Stimulated activated memory B cell treated with anti-CD40 and anti-IgM and Interleukin-4, amounts not matched to agents 10 μg/mL and 1 μg/mL and 100 μg/mL, for 72 hours (primary cell): ENCODE results near the gene IGFBP1.

Source experiments
- ATAC-seq: fragments of 150-1000 bp; cut with Tn5 transposase; 2 replicates; pipeline ENCODE4 v1.10.0; 2021
- H3K27ac Mint-ChIP-seq: one replicate; pipeline ENCODE4 v1.8.0; 2022; ENCODE audit warnings: mild to moderate bottlenecking, mixed read lengths
- H3K27me3 Mint-ChIP-seq: one replicate; pipeline ENCODE4 v1.8.0; 2022; ENCODE audit warnings: mixed read lengths
- H3K36me3 Mint-ChIP-seq: one replicate; pipeline ENCODE4 v1.8.0; 2022; ENCODE audit warnings: mixed read lengths
- H3K4me1 Mint-ChIP-seq: one replicate; pipeline ENCODE4 v1.8.0; 2022; ENCODE audit warnings: mixed read lengths
- H3K4me3 Mint-ChIP-seq: one replicate; pipeline ENCODE4 v1.8.0; 2022; ENCODE audit warnings: mild to moderate bottlenecking, moderate library complexity, mixed read lengths
- H3K9me3 Mint-ChIP-seq: one replicate; pipeline ENCODE4 v1.8.0; 2022; ENCODE audit warnings: mixed read lengths

Gene IGFBP1

DNA sequence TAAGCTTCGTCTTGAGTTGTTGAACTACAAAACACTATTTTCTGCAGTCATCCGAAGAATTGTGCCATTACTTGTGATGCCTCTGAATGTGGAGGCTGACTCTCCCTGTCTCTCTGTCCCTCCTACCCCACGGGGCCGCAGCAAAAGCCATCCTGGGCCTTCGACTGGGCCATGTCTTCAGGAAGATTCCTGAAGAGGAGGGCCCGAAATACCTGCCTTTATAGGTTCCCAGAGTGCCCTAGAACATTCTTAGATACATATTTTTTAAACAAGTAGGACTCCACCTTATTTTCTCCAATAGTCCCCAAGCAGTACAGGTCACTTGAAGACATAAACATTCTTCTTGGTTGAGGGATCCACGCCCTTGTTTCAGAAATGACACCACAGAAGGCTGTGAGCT is 24.7 kb downstream of the IGFBP1 start:
- Mint-ChIP-seq H3K36me3 (no peaks in the 10 kb centered on the region), H3K9me3 (peaks cover 7% of the 10 kb centered on the region), H3K4me3 (no peak overlapping the region), H3K27me3 (peaks cover 50% of the 10 kb centered on the region), H3K4me1 (peaks cover 5% of the 10 kb centered on the region), H3K27ac (no peak overlapping the region)
- ATAC-seq, result no peak

DNA sequence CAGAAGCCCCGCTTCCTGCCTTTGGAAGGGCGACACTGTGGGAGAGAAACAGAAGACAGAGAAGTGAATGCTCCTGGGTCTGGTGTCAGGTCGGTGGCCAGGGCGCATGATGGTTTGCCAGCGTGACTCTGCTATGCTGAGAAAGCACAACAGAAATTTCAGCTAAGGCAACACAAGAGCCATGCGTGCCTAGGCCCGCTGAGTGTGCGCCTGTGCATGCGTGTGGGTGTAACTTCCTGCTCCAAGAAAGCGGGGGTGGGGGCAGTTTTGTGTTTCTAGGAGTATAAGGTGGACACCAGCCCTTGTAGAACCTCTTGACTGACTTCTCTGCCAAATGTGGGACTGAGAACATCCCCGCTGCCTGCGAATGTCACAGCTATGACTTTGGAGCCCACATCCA is 26.6 kb downstream of the IGFBP1 start:
- Mint-ChIP-seq H3K36me3 (no peaks in the 10 kb centered on the region), H3K4me1 (peaks cover 6% of the 10 kb centered on the region), H3K9me3 (no peaks in the 10 kb centered on the region), H3K27ac (no peak overlapping the region), H3K4me3 (no peak overlapping the region), H3K27me3 (peaks cover 59% of the 10 kb centered on the region)
- no peak for ATAC-seq

DNA sequence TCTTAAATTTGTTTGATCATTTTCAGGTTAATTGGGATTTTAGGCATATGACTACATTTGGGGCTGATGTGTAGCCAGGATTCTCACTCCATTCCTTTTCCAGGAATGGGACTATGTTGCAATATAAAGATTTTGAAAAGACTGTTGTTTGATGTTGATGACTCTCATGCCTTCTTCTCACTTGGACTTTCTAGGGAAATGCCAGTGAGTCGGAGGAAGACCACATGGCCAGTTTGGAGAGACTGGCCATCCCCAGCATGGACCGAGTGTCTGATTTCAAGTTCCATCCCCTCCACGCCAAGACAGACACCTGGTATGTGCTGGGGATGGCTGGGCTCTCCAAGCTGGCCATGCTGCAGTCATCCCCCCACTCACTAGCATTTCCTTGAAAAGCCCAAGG is 27.3 kb downstream of the IGFBP1 start:
- Mint-ChIP-seq H3K9me3 (no peaks in the 10 kb centered on the region), H3K4me3 (no peak overlapping the region), H3K27me3 (peaks cover 66% of the 10 kb centered on the region), H3K36me3 (no peaks in the 10 kb centered on the region), H3K27ac (no peak overlapping the region), H3K4me1 (peaks cover 12% of the 10 kb centered on the region)
- no peak for ATAC-seq

DNA sequence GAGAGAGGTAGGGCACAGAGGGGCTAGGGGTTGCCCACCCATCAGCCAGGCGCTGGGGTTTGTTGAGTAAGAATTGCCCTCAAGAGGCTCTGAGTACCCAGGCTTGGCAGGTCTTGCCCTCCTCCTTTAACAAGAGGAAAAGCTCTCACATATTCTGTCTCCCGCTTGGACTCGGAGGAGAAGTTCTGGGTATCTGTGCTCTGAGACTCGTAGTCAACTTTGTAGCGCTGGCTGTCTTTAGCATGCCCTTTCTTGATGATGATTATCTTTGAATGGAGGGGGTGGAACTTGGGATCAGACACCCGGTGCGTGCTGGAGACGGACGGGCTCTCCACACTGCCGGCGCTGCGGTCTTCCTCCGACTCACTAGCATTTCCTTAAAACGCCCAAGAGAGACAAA is 28.8 kb downstream of the IGFBP1 start:
- Mint-ChIP-seq H3K27me3 (peaks cover 75% of the 10 kb centered on the region), H3K4me1 (peaks cover 13% of the 10 kb centered on the region), H3K4me3 (no peak overlapping the region), H3K27ac (no peak overlapping the region), H3K36me3 (no peaks in the 10 kb centered on the region), H3K9me3 (no peaks in the 10 kb centered on the region)
- ATAC-seq, result no peak

DNA sequence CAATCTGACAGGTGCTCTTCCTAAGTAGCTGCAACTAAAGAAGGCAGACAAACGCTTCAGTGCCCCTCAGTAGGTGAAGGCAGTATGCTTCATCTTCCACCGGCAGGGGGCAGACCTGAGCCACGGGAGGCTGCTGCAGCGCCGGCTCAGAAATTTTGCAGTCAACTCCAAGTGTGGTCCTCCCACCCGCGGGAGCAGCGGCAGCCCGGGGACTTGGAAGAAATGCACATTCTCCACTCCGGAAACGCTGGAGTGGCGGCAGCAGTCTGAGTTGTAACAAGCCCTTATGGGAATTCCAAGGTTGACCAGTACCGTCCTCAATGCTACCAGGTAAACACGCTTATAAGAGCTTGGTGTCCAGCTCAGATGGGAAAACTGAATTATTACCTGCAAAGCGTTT is 29.4 kb downstream of the IGFBP1 start:
- no peak for ATAC-seq
- Mint-ChIP-seq H3K27me3 (peaks cover 80% of the 10 kb centered on the region), H3K27ac (no peak overlapping the region), H3K4me3 (no peak overlapping the region), H3K4me1 (peaks cover 19% of the 10 kb centered on the region), H3K9me3 (no peaks in the 10 kb centered on the region), H3K36me3 (no peaks in the 10 kb centered on the region)

DNA sequence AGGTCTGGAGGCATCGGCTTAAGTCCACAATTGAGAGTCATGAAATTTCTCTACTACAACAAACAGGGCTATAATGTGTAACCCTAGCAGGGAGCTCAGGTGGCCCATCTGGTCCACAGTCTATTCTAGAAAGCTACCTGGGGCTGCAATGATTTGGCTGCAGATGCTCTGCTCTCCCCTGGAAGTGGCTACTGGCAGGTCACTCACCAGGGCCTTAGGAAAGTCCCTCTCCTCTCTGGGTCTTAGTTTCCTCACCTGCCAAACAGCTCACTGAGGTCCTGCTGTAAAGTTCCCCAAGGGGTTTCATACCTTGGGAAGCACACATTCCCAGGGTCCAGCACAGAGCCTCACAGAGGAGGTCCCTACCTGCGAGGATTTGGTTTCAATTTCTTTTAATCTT is 30.3 kb downstream of the IGFBP1 start:
- Mint-ChIP-seq H3K4me1 (peaks cover 28% of the 10 kb centered on the region), H3K27me3 (peaks cover 80% of the 10 kb centered on the region), H3K36me3 (no peaks in the 10 kb centered on the region), H3K9me3 (no peaks in the 10 kb centered on the region), H3K4me3 (no peak overlapping the region), H3K27ac (no peak overlapping the region)
- ATAC-seq, result no peak

DNA sequence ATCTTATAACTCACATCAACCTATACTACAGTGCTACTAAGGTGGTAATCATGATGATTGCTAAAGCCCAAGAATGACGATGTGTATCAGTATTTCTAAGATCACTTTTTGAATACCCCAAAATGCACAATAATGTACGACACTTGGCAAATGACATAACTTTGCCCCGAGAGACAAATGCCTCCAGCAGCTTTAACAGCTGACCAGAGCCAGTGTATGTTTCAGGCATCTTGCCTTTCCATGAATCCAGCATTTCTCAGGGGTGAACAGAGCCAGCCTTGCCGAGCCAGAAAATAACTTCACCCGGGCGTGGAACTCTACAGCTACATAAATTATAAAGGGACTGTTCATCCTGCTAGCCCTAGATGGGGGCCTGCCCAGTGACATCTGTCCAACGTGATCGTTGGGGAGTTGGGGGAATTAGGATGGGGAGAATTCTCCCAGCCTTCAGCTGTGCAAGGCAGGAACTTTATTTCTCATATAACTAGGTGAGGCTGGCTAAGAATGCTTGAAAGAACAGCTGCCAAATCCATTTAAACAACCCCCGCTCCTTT is 31.0 kb downstream of the IGFBP1 start:
- H3K27ac Mint-ChIP-seq, result no peak overlapping the region
- peaks cover 84% of the 10 kb centered on the region for H3K27me3 Mint-ChIP-seq
- peaks cover 28% of the 10 kb centered on the region for H3K4me1 Mint-ChIP-seq
- ATAC-seq, result no peak
- H3K4me3 Mint-ChIP-seq, result no peak overlapping the region
- H3K9me3 Mint-ChIP-seq, result no peaks in the 10 kb centered on the region
- no peaks in the 10 kb centered on the region for H3K36me3 Mint-ChIP-seq

DNA sequence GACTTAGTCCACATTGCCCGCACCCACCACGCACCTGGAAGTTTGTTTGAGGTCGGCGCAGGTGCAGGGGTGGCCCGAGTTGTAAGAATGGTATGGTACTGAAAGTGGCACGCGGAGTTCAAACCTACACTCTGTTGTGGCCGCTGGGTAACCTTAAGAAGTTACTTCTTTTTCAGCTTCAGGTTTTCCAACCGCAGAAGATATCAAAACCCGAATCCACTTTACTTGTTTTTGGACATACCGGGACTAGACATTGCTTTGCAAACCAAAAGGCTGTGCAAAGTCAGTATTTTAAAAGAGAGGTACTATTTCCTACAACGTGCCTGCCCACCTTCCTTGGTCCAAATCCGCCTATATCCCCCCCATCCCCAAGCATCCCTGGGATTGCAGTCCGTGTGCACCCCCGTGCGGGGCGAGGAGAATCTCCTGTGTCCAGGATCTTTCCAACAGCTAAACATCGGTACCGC is 31.7 kb downstream of the IGFBP1 start:
- peaks cover 28% of the 10 kb centered on the region for H3K4me1 Mint-ChIP-seq
- no peaks in the 10 kb centered on the region for H3K36me3 Mint-ChIP-seq
- peaks cover 82% of the 10 kb centered on the region for H3K27me3 Mint-ChIP-seq
- H3K27ac Mint-ChIP-seq, result no peak overlapping the region
- H3K9me3 Mint-ChIP-seq, result no peaks in the 10 kb centered on the region
- H3K4me3 Mint-ChIP-seq, result peak overlapping the region; percentile 41
- no peak for ATAC-seq

DNA sequence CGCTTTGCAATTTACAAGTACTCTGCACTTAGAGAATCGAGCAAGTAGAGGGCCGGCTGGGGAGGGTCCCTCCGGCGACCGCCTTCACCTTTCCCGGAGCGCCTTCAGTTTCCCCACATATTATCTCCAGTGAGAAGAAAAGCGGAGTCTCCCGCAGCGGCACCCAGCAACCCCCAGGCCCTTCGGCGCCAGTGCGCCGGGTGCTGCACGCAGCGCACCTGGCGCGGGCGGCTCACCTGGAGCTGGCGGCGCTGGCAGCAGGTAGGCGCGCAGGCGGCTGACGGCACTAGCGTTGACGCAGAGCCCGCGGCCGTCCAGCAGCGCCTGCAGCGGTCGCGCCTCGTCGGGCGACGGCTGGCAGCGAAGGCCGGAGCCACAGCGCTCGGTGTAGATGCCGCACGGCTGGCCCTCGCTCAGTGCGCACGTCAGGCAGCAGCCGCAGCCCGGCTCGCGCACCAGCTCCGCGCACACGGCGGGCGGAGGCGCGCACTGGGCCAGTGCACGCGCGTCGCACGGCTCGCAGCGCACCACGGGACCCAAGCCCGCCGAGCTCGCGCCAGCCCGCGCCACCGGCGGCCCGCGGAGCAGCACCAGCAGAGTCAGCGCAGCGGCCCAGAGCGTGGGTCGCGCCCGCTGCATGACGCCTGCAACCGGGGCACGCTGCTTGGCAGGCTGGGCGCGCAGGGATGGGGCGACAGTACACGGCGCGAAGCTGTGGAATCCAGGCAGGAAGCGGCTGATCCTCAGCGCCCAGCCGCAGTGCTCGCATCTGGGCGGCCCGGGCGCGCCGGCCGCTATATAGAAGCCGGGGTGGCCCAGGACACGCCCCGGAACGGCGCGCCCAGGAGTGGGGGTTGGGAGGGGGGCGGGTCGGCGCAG is 32.5 kb downstream of the IGFBP1 start, which contains the start of gene IGFBP3:
IGFBP3 (minus strand) TSS at position 771 of the 879 bp plus-strand sequence; CDS start at position 639, 132 bp downstream.
- no peak within 1 kb of the TSS for H3K27ac Mint-ChIP-seq
- H3K4me1 Mint-ChIP-seq, result peaks cover 28% of the 10 kb centered on the region
- no peaks in the 10 kb centered on the region for H3K9me3 Mint-ChIP-seq
- H3K4me3 Mint-ChIP-seq, result peak within 1 kb of the TSS; percentile 41
- ATAC-seq, result no peak
- peaks cover 75% of the 10 kb centered on the region for H3K27me3 Mint-ChIP-seq
- H3K36me3 Mint-ChIP-seq, result no peaks in the 10 kb centered on the region

DNA sequence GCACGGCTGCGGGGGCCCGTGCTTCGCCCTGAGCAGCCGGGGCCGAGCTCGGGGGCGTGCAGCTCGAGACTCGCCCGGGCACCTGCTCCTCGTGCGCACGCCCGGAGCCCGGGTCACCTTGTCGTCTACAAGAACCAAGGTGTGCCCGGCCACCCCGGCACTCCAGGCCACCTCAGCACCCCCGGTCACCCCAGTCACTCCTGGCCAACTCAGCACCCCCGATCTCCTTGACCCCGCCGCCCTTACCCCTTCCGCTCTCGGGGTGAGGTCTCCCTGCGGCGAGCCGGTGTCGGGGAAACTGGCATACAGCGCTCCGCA is 33.1 kb downstream of the IGFBP1 start:
- no peak overlapping the region for H3K4me3 Mint-ChIP-seq
- peaks cover 69% of the 10 kb centered on the region for H3K27me3 Mint-ChIP-seq
- ATAC-seq, result no peak

DNA sequence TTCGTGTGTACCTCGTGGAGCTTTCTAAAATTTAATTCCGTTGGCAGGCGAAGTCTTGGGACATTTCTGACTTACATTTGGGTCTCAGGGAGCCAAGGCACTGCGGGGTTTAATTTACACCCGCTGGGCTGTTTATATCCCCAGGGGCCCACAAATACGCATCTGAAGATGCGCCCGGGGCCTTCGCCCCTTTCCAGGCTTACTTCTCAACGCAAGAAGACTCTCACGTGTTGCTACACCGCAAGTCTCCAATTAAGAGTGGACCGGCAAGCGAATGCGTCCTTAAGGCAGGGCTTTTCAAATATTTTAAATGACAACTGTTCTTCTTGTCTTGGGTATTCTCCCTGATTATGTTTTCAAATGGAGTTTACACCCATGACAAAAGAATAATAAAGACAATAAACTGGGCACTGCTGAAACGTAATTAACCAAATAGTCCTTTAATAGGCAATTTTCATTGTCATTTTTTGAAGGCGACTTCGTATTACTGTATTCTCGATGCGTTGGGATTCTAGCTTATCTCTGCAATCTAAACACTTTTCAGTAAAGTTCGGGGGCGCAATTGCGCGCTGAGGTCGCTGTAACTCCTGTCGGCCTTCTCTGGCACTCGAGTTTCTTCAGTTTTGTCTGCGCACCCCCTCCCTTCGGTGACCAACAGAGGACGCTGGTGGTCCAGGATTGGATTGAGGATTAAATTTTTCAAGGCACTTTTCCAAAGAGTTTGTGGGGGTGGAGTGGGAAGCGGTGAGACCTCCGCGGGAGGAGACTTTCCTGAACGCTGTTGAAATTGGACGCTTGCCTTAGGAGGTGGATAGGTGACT is 33.6 kb downstream of the IGFBP1 start:
- Mint-ChIP-seq H3K27ac (no peak overlapping the region), H3K4me1 (peaks cover 28% of the 10 kb centered on the region), H3K36me3 (no peaks in the 10 kb centered on the region)

More for the DNA sequence above, 33.1 kb downstream of the IGFBP1 start:
- Mint-ChIP-seq H3K27ac (no peak overlapping the region), H3K9me3 (no peaks in the 10 kb centered on the region), H3K36me3 (no peaks in the 10 kb centered on the region), H3K4me1 (peaks cover 28% of the 10 kb centered on the region)

DNA sequence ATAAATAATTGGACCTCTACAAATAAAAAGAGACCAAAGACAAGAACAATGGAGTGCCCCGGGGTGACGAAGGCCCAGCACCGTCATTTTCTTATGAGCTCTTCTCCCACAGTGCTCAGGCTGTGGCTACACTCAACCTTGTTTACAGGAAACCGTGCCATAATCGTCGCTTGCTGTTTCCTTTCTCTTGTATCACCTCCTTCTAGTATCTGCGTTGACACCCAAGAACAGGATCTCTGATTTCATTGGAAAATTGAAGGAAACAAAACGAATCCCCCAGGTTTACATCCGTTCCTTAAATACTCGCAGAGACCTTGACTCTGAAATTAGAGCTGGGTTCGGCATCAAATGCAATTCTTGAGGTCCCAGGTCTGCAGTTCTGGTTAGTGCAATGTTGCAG is 34.5 kb downstream of the IGFBP1 start:
- Mint-ChIP-seq H3K4me1 (peaks cover 23% of the 10 kb centered on the region), H3K9me3 (no peaks in the 10 kb centered on the region), H3K4me3 (no peak overlapping the region), H3K36me3 (no peaks in the 10 kb centered on the region), H3K27ac (no peak overlapping the region), H3K27me3 (peaks cover 54% of the 10 kb centered on the region)
- ATAC-seq, result no peak

More for the DNA sequence above, 33.6 kb downstream of the IGFBP1 start:
- Mint-ChIP-seq H3K9me3 (no peaks in the 10 kb centered on the region), H3K4me3 (no peak overlapping the region), H3K27me3 (peaks cover 63% of the 10 kb centered on the region)
- ATAC-seq, result no peak

DNA sequence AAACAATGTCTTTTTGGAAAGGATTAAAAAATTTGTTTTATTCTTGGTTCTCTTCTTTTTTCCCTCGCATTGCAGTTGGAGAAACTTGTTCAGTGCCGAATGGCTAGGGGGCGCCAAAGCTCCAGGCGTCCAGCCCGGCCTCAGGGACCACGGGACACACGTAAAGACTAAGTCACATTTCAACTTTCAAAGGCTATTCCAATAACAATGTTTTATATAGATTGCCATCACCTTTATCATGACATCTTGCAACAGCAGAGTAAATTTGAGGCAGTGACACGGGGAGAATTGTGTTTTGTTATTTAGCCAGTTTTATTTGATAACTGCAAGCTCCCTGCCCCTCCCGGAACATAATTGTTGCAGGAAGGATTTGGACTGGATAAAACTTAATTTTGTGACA is 35.0 kb downstream of the IGFBP1 start:
- Mint-ChIP-seq H3K4me1 (peaks cover 23% of the 10 kb centered on the region), H3K27ac (no peak overlapping the region), H3K27me3 (peaks cover 49% of the 10 kb centered on the region), H3K36me3 (no peaks in the 10 kb centered on the region), H3K4me3 (no peak overlapping the region), H3K9me3 (no peaks in the 10 kb centered on the region)
- ATAC-seq, result no peak

DNA sequence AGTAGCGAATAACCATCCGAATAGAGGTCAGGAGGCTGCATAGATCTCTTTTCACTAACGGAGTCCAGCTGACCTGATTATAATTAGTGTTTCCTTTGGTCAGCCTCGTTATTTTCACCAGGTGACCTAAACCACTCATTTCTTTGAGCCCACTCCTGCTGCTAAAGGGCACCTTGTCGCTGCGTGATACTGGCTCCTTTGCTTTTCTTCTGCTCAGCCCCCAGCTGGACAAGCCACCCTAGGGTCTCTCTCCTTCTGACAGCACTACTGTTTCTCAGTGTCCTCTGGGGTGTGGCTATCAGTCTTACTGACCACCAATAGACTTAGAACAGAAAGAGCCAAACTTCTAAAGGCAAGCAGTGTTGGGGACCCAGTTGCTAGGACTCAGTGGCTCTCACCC is 35.5 kb downstream of the IGFBP1 start:
- Mint-ChIP-seq H3K9me3 (no peaks in the 10 kb centered on the region), H3K4me1 (peaks cover 23% of the 10 kb centered on the region), H3K36me3 (no peaks in the 10 kb centered on the region), H3K4me3 (no peak overlapping the region), H3K27me3 (peaks cover 45% of the 10 kb centered on the region), H3K27ac (no peak overlapping the region)
- no peak for ATAC-seq

DNA sequence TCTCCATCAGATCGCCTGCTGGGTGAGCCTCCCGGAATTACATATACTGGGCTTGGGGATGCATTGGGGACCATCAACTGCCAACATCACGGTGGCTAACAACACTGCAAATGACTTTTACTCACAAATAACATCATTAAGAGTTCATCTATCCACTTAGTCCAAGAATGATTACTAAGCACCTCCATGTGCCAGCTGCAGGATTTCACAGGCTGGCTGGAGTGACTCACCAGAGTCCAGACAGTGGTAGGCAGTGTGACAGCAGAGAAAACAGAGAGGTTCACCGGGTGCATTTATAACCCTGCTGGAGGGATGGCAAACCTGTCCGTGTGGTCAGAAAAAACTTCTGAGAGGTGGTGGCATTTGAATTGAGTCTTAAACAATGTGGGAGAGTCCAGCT is 36.0 kb downstream of the IGFBP1 start:
- Mint-ChIP-seq H3K4me1 (peaks cover 23% of the 10 kb centered on the region), H3K27me3 (peaks cover 45% of the 10 kb centered on the region), H3K27ac (no peak overlapping the region), H3K4me3 (no peak overlapping the region), H3K36me3 (no peaks in the 10 kb centered on the region), H3K9me3 (no peaks in the 10 kb centered on the region)
- no peak for ATAC-seq
